ENCODE measurements around the gene HYAL3.
"Not testable (repeated sequence)": the region's sequence is repeated elsewhere in the genome, so short reads cannot be mapped to it uniquely, and the experiment has no call there.

Gene HYAL3

DNA sequence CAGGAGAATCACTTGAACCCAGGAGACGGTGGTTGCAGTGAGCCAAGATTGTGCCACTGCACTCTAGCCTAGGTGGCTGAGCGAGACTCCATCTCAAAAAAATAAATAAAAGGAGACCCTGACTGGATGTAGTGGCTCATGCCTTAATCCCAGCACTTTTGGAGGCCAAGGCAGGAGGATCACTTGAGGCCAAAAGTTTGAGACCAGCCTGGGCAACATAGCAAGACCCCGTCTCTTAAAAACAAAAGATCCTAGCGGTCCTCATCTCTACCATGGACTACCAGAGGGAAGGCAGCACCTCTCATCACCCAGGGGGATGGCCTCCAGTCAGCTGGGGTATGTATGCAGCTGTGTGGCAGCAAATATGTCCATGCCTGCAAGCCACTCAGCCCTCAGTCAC is 37.0 kb downstream of the HYAL3 start:
- not testable (repeated sequence) for H3K27ac ChIP-seq (ENCODE audit: low read depth, low read length); H3K27me3 ChIP-seq (ENCODE audit: insufficient read depth, low read length); H3K36me3 ChIP-seq (ENCODE audit: insufficient read depth, low read length); H3K4me3 ChIP-seq (ENCODE audit: low read depth, low read length); H2AFZ ChIP-seq (ENCODE audit: low read length, unreplicated experiment); H3K79me2 ChIP-seq (ENCODE audit: control insufficient read depth, insufficient read depth, low read length, unreplicated experiment)
- H3K4me1 ChIP-seq (ENCODE audit: control insufficient read depth, insufficient read depth, low read length, unreplicated experiment), result peaks cover 35% of the 10 kb centered on the region

DNA sequence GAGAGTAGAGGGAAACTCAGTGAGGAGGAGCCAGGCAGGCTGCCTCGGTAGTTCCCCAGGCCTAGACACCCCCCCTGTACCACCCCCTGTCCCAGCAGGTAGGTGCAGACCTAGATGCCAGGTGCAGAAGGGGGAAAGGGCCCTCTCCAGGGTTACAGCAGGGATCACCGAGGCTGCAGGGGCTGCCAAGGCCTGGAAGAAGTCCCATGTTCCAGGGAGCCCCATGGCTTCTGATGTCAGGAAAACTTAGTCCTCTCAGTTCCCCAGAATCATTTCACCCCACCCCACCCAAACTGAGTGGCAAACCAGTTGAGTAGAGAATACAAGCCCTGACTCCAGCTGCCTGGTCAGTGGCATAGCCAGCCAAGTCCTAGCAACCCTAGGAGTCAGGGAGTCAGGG is 37.7 kb downstream of the HYAL3 start:
- H3K27ac ChIP-seq (ENCODE audit: low read depth, low read length), result no peak overlapping the region
- H3K36me3 ChIP-seq (ENCODE audit: insufficient read depth, low read length), result peaks cover 9% of the 10 kb centered on the region
- H3K4me1 ChIP-seq (ENCODE audit: control insufficient read depth, insufficient read depth, low read length, unreplicated experiment), result peaks cover 35% of the 10 kb centered on the region
- no peak overlapping the region for H2AFZ ChIP-seq (ENCODE audit: low read length, unreplicated experiment)
- no peak overlapping the region for H3K4me3 ChIP-seq (ENCODE audit: low read depth, low read length)
- no peaks in the 10 kb centered on the region for H3K27me3 ChIP-seq (ENCODE audit: insufficient read depth, low read length)
- peaks cover 4% of the 10 kb centered on the region for H3K79me2 ChIP-seq (ENCODE audit: control insufficient read depth, insufficient read depth, low read length, unreplicated experiment)

DNA sequence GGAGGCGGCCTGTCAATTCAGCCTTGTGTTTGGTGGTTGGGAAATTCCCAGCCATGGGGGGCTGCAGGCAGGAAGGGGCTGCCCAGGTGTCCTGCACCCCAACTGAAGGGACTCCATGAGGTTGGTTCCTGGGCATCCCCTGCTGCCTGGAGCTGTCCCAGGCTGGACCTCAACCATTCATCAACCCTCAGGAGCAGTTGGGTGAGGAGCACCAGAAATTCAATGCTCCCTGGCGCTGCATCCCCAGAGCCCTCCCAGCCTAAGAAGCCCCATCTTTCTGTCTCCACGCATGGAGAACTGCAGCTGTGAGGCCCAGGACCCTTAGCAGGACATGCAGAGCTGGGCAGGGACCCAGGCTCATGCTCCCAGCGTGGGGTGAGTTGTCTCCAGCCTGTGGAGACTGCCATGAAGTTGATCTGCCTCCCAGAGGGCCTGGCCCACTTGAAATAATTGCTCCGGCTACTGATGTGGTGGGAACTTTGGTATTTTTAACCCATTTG is 38.2 kb downstream of the HYAL3 start:
- no peak overlapping the region for H3K27ac ChIP-seq (ENCODE audit: low read depth, low read length)
- peaks cover 10% of the 10 kb centered on the region for H3K36me3 ChIP-seq (ENCODE audit: insufficient read depth, low read length)
- no peak overlapping the region for H2AFZ ChIP-seq (ENCODE audit: low read length, unreplicated experiment)
- peaks cover 35% of the 10 kb centered on the region for H3K4me1 ChIP-seq (ENCODE audit: control insufficient read depth, insufficient read depth, low read length, unreplicated experiment)
- H3K79me2 ChIP-seq (ENCODE audit: control insufficient read depth, insufficient read depth, low read length, unreplicated experiment), result peaks cover 4% of the 10 kb centered on the region
- no peaks in the 10 kb centered on the region for H3K27me3 ChIP-seq (ENCODE audit: insufficient read depth, low read length)
- peak overlapping the region; percentile 74 for H3K4me3 ChIP-seq (ENCODE audit: low read depth, low read length)

DNA sequence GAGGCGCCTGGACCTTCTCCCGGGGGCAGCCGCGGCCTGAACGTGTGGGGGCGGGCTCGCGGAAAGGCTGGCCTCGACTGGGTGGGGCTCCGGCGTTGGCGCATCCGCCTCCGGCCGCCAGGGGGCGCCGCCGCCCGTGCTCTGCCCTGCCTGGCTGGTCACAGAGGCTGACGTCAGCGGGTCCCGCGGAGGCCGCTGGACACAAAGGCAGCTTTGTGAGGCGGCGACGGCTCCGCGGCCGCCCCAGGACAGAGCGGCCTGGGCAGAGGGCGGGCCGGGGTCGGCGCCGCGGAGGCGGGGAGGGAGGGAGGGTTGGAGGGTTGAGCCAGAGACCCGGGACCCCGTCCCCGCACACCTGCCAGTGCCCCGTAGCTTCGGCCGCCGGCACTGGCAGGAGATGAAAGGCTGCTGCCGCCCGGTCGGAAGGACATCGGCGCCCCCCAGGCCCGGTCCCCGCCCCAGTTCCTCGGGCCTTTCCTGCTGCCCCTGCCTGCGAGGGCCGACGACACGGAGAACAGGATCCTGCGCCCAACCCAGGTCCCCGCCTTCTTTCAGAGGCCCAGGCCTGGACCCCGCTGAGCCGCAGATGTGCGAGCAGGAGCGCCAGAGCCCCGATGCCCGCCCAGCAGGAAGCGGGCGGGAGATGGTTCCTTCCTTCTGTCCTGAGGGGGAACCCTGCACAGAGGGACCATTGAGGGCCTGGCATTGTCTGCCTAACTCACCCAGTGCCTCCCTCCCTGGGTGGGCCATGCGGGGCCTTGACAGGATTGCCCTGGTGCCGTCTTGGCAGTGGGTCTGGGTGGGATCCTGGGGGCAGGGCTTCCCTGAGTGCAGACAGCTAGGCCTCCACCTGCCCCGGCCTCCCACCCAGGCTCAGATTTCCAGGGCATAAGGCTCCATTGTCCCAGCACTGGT is 38.9 kb downstream of the HYAL3 start:
- Histone ChIP-seq H3K27ac (ENCODE audit: low read depth, low read length) (peak overlapping the region; percentile 61), H2AFZ (ENCODE audit: low read length, unreplicated experiment) (peak overlapping the region; percentile 17)

DNA sequence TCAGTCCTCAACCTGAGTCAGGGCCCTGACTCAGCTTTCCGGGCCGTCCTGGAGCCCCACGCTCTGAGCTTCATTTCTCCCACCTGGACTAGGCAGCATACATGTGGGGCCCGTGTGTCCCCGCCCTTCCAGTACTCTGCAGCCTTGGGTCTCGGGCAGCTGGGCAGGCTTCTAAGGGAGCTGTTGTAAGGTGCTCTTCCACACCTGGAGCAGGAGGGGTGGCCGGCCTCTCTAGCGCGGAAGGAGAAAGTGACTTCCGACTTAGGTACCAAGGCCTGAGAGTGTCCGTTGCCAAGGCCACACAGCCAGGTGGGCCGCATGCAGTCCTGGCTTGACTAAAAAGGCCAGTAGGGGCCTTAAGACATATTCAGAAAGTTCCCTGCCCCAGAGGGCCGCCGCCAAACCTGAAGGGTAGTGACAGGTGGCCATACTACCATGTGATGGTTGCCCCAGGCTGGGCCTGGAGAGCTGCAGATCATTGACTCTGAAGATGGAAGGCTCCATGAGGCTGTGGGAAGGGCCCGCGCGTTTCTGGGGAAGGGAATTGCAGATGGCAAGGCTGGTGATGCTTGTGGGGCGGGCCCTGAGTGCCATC is 39.7 kb downstream of the HYAL3 start:
- H3K27ac ChIP-seq (ENCODE audit: low read depth, low read length), result peak overlapping the region; percentile 40; the same call in 1 of the 2 replicates
- H3K4me1 ChIP-seq (ENCODE audit: control insufficient read depth, insufficient read depth, low read length, unreplicated experiment), result peaks cover 36% of the 10 kb centered on the region

More for the DNA sequence above, 38.9 kb downstream of the HYAL3 start:
- H3K4me1 ChIP-seq (ENCODE audit: control insufficient read depth, insufficient read depth, low read length, unreplicated experiment), result peaks cover 36% of the 10 kb centered on the region
- H3K36me3 ChIP-seq (ENCODE audit: insufficient read depth, low read length), result peaks cover 10% of the 10 kb centered on the region
- no peaks in the 10 kb centered on the region for H3K27me3 ChIP-seq (ENCODE audit: insufficient read depth, low read length)
- peak overlapping the region; percentile 74 for H3K4me3 ChIP-seq (ENCODE audit: low read depth, low read length)
- H3K79me2 ChIP-seq (ENCODE audit: control insufficient read depth, insufficient read depth, low read length, unreplicated experiment), result peaks cover 7% of the 10 kb centered on the region

DNA sequence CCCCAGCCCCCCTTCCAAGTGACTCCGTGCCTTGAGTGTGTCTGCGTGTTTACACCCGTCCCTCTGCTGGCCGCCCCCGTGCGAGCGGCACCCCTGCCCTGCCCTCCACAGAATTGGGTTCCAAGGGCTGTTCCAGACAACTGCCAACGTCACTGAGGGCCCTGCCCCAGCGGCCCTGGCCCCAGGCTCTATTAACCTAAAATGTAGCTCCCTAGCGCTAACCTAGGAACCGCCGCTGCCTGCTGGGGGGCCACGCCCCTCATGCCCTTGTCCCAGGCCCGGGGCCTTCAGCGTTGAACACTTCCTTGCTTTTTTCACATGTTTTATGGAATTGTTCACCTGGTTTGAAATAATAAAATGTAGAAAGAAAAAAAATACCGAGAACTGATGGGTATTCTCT is 40.2 kb downstream of the HYAL3 start:
- Histone ChIP-seq H2AFZ (ENCODE audit: low read length, unreplicated experiment) (no peak overlapping the region), H3K79me2 (ENCODE audit: control insufficient read depth, insufficient read depth, low read length, unreplicated experiment) (peaks cover 14% of the 10 kb centered on the region), H3K27me3 (ENCODE audit: insufficient read depth, low read length) (no peaks in the 10 kb centered on the region), H3K27ac (ENCODE audit: low read depth, low read length) (no peak overlapping the region), H3K36me3 (ENCODE audit: insufficient read depth, low read length) (peaks cover 10% of the 10 kb centered on the region), H3K4me3 (ENCODE audit: low read depth, low read length) (no peak overlapping the region), H3K4me1 (ENCODE audit: control insufficient read depth, insufficient read depth, low read length, unreplicated experiment) (peaks cover 36% of the 10 kb centered on the region)

More for the DNA sequence above, 39.7 kb downstream of the HYAL3 start:
- Histone ChIP-seq H3K36me3 (ENCODE audit: insufficient read depth, low read length) (peaks cover 10% of the 10 kb centered on the region), H3K79me2 (ENCODE audit: control insufficient read depth, insufficient read depth, low read length, unreplicated experiment) (peaks cover 13% of the 10 kb centered on the region), H3K4me3 (ENCODE audit: low read depth, low read length) (no peak overlapping the region), H2AFZ (ENCODE audit: low read length, unreplicated experiment) (no peak overlapping the region), H3K27me3 (ENCODE audit: insufficient read depth, low read length) (no peaks in the 10 kb centered on the region)

DNA sequence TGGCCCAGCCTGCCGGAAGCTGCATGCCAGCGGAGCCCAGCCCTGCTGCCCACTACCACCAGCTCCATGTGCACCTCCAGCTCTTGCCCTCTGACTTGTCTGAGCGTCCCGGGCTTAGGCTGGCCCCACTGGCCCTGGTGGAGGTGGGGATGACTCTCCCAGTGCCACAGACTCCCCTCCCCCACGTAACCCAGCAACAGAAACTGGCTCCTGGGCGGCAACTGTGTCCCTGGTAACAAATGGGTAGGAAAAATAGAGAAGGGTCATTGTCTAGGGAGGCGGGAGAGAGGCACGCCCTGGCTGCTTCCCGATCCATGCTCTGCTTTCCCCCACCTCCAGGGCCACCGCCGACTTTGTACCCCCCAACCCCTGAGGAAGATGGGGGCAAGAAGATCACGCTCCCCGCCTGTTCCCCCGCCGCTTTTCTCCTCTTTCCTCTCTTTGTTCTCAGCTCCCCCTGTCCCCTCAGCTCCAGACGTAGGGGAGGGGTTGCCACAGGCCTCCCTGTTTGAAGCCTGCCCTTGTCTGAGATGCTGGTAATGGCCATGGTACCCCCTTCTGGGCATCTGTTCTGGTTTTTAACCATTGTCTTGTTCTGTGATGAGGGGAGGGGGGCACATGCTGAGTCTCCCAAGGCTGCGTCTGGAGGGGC is 41.0 kb downstream of the HYAL3 start:
- Histone ChIP-seq H3K4me3 (ENCODE audit: low read depth, low read length) (no peak overlapping the region), H3K36me3 (ENCODE audit: insufficient read depth, low read length) (peaks cover 10% of the 10 kb centered on the region), H3K4me1 (ENCODE audit: control insufficient read depth, insufficient read depth, low read length, unreplicated experiment) (peaks cover 35% of the 10 kb centered on the region), H2AFZ (ENCODE audit: low read length, unreplicated experiment) (no peak overlapping the region), H3K79me2 (ENCODE audit: control insufficient read depth, insufficient read depth, low read length, unreplicated experiment) (peaks cover 14% of the 10 kb centered on the region), H3K27ac (ENCODE audit: low read depth, low read length) (no peak overlapping the region), H3K27me3 (ENCODE audit: insufficient read depth, low read length) (no peaks in the 10 kb centered on the region)

DNA sequence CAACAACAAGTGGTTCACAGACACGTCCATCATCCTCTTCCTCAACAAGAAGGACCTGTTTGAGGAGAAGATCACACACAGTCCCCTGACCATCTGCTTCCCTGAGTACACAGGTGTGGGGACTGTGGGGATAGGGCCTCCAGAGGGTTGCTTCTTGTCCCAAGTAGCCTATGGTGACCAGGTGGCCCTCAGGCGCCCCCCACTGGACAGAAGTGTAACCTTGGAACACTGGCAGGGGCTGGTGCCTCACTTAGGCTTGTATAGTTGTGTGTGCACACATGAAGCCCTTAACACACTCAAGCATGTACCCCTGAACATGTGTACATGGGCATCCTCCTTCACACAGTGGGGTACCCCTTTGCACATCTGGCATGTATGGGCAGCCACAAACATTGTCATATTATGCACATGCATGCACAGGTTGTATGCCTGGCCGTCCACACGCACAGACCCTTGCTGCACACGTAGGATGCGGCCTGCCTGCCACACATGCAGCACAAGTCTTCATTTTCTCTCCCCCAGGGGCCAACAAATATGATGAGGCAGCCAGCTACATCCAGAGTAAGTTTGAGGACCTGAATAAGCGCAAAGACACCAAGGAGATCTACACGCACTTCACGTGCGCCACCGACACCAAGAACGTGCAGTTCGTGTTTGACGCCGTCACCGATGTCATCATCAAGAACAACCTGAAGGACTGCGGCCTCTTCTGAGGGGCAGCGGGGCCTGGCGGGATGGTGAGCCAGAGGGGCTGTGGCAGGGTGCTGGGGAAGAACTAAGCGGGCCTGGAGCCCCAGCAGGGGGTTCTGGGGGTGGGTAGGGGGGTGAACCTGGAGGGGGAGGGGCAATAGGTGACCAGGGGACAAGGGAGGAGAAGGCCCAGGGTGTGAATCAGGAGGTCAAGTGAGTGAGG is 42.0 kb downstream of the HYAL3 start:
- H3K36me3 ChIP-seq (ENCODE audit: insufficient read depth, low read length), result peaks cover 10% of the 10 kb centered on the region
- H3K27ac ChIP-seq (ENCODE audit: low read depth, low read length), result no peak overlapping the region
- H3K4me1 ChIP-seq (ENCODE audit: control insufficient read depth, insufficient read depth, low read length, unreplicated experiment), result peaks cover 35% of the 10 kb centered on the region
- H3K79me2 ChIP-seq (ENCODE audit: control insufficient read depth, insufficient read depth, low read length, unreplicated experiment), result peaks cover 18% of the 10 kb centered on the region
- no peak overlapping the region for H3K4me3 ChIP-seq (ENCODE audit: low read depth, low read length)
- no peaks in the 10 kb centered on the region for H3K27me3 ChIP-seq (ENCODE audit: insufficient read depth, low read length)
- no peak overlapping the region for H2AFZ ChIP-seq (ENCODE audit: low read length, unreplicated experiment)

DNA sequence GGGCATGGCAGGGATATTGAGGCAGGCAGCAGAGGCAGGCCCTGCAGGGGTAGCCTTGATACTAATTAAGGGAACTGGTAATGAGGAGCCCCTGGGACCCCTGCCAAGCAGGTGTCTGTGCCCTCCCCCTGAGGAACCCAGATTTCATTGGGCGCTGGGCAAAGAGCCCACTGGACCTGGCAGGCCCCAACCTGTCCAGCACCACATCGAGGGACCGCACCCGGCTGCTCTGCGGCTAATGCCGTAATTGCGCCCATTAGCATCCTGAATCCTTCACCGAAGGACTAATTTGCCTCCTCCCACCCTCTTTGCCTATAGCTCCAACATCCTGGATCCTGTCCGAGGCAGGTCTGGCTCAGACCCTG is 44.0 kb downstream of the HYAL3 start:
- peaks cover 10% of the 10 kb centered on the region for H3K36me3 ChIP-seq (ENCODE audit: insufficient read depth, low read length)
- peaks cover 38% of the 10 kb centered on the region for H3K79me2 ChIP-seq (ENCODE audit: control insufficient read depth, insufficient read depth, low read length, unreplicated experiment)
- H3K27me3 ChIP-seq (ENCODE audit: insufficient read depth, low read length), result no peaks in the 10 kb centered on the region
- no peak overlapping the region for H2AFZ ChIP-seq (ENCODE audit: low read length, unreplicated experiment)
- peaks cover 38% of the 10 kb centered on the region for H3K4me1 ChIP-seq (ENCODE audit: control insufficient read depth, insufficient read depth, low read length, unreplicated experiment)
- no peak overlapping the region for H3K4me3 ChIP-seq (ENCODE audit: low read depth, low read length)
- H3K27ac ChIP-seq (ENCODE audit: low read depth, low read length), result peak overlapping the region; percentile 88
